Small intestine (tissue), 7 donors: ENCODE data around the gene PDZD4. TPM values are rescaled to one million over a fixed set of nuclear protein-coding genes. Genes with fewer than 3 reads are reported as not detected.
A peak's percentile ranks its signal among the peaks of the same experiment; 100 is the strongest.

Experiments
- DNase-seq, 2 donors: peaks; one replicate each; pipeline versions ENCODE4 v3.0.0 to v3.0.0-alpha.2; 2013
- FAIRE-seq: peaks from 2 replicates; lab custom pipeline; 2012; peaks lifted over from hg19 to GRCh38; lab: Jason Lieb, UNC
- H3K27ac ChIP-seq, 3 donors: one replicate each; pipeline ENCODE4 v1.5.1; 2013; ENCODE audit warnings: low read length in 2 of 3, mild to moderate bottlenecking in 2 of 3, control low read depth in 1 of 3, inconsistent platforms in 1 of 3, low read depth in 1 of 3, moderate library complexity in 1 of 3
- H3K27me3 ChIP-seq, 3 donors: one replicate each; pipeline ENCODE4 v1.6.1; 2013; ENCODE audit warnings: low read length in 3 of 3, inconsistent platforms in 1 of 3; ENCODE audit not compliant: control insufficient read depth in 3 of 3, insufficient read depth in 3 of 3
- H3K36me3 ChIP-seq, 3 donors: one replicate each; pipeline ENCODE4 v1.6.1; 2013; ENCODE audit warnings: low read length in 3 of 3, inconsistent platforms in 1 of 3, low read depth in 1 of 3, mild to moderate bottlenecking in 1 of 3, moderate library complexity in 1 of 3; ENCODE audit not compliant: control insufficient read depth in 3 of 3, insufficient read depth in 2 of 3
- H3K4me1 ChIP-seq, 3 donors: one replicate each; pipeline ENCODE4 v1.6.1; 2013; ENCODE audit warnings: low read length in 2 of 3, inconsistent platforms in 1 of 3, low read depth in 1 of 3, mild to moderate bottlenecking in 1 of 3, moderate library complexity in 1 of 3; ENCODE audit not compliant: control insufficient read depth in 3 of 3, insufficient read depth in 2 of 3
- H3K4me3 ChIP-seq, 3 donors: one replicate each; pipeline ENCODE4 v1.5.1; 2013; ENCODE audit warnings: low read length in 3 of 3, control low read depth in 1 of 3, inconsistent platforms in 1 of 3, low read depth in 1 of 3, mild to moderate bottlenecking in 1 of 3, moderate library complexity in 1 of 3
- H3K9me3 ChIP-seq, 2 donors: one replicate each; pipeline ENCODE4 v1.6.1; 2013; ENCODE audit warnings: low read depth in 1 of 2, low read length in 1 of 2; ENCODE audit not compliant: control insufficient read depth in 2 of 2, insufficient read depth in 1 of 2
- WGBS, 3 donors: extraction: QIAGEN DNeasy Blood & Tissue Kit; methylation state at CpG; one replicate each; pipeline ENCODE4 v1.1.7; 2013; 5-methylcytosine and 5-hydroxymethylcytosine counted together
- polyA plus RNA-seq, 4 donors: library from polyadenylated mRNA; stranded (reverse) in 3 of 4; unstranded in 1 of 4; fragments of 200-250 nt in 3 of 4; fragments of 120-200 nt in 1 of 4; gene quantifications; one replicate each; pipeline versions ENCODE4 v1.2.1 to v1.2.3, GENCODE V29; 2013
- donor health status: healthy with polysubstance abuse.
- donor health status: control.
- donor health status: control.
- donor health status: Bipolar disorder and iron deficiency.
- donor health status: healthy.

The PDZD4 gene
- polyA plus RNA-seq, 4 donors: 0.22 to 11.5 (median 2.4) TPM

DNA sequence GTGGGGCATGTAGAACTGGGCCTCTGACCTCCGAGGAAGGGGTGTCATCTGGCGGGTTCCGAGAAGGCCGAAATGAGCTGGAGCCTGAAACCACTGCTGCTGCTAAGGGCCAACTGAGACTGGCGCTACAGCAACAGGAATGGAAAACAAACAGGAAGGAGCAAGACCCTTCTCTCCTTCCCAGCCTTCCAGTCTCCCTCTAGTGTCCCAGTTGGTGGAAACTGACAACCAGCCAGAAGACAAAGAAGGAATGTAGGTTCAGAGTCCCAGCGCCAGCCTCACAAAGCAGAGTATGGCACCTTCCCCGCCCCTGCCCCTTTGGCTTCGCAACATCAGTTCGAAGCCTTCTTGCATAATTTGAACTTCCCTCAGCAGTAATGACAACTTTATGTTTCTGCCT, 24.4 kb upstream of the PDZD4 start:
- H3K4me3 ChIP-seq: no peak overlapping the region
- 76 to 82% (median 80%) methylated on average over 8 to 9 of the region's 9 CpGs for WGBS, 3 donors
- no peaks in the 10 kb centered on the region for H3K36me3 ChIP-seq
- no peak for DNase-seq
- no peaks in the 10 kb centered on the region for H3K4me1 ChIP-seq
- no peak for FAIRE-seq
- H3K9me3 ChIP-seq: no peaks in the 10 kb centered on the region
- peaks cover 0 to 2% (median 0%) of the 10 kb centered on the region in 3 donors for H3K27me3 ChIP-seq
- no peak overlapping the region for H3K27ac ChIP-seq

DNA sequence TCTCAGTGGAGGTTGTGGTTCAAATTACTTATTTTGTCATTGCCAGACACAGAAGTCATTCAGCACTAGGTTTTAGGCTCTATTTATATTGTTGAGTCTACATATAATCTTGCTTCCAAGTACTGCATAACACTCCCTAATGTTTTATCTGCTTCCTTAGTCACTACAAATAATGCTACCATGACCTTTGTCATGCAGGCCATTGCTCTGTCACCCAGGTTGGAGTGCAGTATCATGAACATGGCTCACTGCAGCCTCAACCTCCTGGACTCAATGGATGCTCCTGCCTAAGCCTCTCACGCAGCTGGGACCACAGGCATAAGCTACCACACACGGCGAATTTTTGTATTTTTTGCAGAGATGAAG, 23.5 kb upstream of the PDZD4 start:
- FAIRE-seq: no peak
- 81 to 88% (median 86%) methylated on average over 3 of the region's 3 CpGs for WGBS, 3 donors

DNA sequence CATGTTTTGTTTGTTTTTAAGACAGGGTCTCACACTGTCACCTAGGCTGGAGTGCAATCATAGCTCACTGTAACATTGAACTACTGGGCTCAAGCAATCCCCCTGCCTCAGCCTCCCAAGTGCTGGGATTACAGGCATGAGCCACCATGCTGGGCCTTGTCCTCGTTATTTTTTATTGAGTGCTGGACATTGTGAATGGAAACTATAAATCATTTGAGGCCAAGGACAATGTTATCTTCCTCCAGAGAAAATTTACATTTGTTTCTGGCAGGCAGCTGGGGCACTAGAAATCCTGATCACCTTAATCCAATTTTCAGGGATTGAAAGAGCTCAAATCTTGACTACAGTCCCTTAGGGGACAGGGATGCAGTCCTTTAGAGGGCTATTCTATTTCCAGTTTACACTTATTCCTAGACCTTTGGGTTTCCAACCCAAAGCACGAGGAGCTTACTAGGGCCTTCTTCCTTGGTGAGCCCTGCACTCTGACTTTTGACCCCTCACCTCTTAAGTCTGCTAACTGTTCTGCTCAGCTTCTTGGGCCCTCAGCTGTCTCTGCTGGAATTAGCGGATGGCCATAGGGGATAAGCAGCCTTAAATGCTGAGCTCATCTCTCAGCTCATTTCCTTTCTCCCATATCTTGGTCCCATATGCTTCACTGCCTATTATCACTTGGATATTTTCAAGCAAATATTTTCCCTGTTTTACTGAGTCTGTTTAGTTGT, 23.0 kb upstream of the PDZD4 start:
- no peaks in the 10 kb centered on the region for H3K4me1 ChIP-seq
- H3K4me3 ChIP-seq: no peak overlapping the region
- H3K9me3 ChIP-seq: no peaks in the 10 kb centered on the region
- no peaks in the 10 kb centered on the region for H3K36me3 ChIP-seq
- H3K27ac ChIP-seq: no peak overlapping the region
- peaks cover 0 to 2% (median 0%) of the 10 kb centered on the region in 3 donors for H3K27me3 ChIP-seq
- WGBS, 3 donors: 56 to 69% (median 62%) methylated on average over 3 of the region's 3 CpGs
- FAIRE-seq (no peak), DNase-seq (no peak)

More for the DNA sequence above, 23.5 kb upstream of the PDZD4 start:
- Histone ChIP-seq H3K36me3 (no peaks in the 10 kb centered on the region), H3K9me3 (no peaks in the 10 kb centered on the region), H3K27ac (no peak overlapping the region), H3K4me3 (no peak overlapping the region), H3K27me3 (peaks cover 0 to 2% (median 0%) of the 10 kb centered on the region in 3 donors), H3K4me1 (no peaks in the 10 kb centered on the region)
- DNase-seq: peak in 1 of 2 donors; percentile 1

DNA sequence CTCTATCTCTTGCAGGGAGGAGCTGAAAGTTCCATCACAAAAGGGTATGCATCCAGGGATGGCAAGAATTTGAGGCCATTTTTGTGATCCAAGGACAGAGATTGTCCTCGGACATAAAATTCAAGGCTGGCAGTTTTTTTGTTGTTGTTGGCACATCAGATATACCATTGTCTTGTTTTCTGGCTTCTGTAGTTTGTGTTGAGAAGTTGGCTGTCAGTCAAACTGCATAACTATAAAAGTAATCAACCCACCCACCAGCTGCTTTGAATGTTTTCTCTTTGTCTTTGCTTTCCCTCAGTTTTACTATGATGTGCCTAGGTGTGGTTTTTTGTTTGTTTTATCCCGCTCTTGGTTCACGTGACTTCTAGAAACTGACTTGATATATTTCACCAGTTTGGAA, 21.6 kb upstream of the PDZD4 start:
- H3K4me1 ChIP-seq: no peaks in the 10 kb centered on the region
- DNase-seq: no peak
- no peaks in the 10 kb centered on the region for H3K36me3 ChIP-seq
- no peak overlapping the region for H3K4me3 ChIP-seq
- 43 to 65% (median 44%) methylated on average over 3 of the region's 3 CpGs for WGBS, 3 donors
- H3K27me3 ChIP-seq: peaks cover 0 to 2% (median 0%) of the 10 kb centered on the region in 3 donors
- no peaks in the 10 kb centered on the region for H3K9me3 ChIP-seq
- FAIRE-seq: no peak
- H3K27ac ChIP-seq: no peak overlapping the region

DNA sequence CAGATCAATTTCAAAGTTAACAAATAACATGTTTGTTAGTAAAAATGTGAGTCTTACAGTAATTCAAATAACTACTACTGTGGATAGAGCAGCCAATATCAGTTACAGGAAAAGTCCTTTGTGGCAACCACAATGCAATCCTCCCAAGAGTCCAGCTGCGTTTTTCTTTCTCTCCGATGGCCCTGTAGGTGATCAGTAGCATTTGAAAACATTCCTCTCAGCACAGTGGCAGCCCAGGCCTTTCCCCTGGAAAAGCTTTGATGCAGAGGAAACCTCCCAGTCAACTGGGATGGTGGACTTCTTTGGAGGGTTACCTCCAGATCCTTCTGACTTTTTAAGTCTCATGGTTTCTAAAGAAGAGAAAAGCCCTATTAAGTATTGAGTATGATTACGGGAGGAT, 18.0 kb upstream of the PDZD4 start:
- no peaks in the 10 kb centered on the region for H3K9me3 ChIP-seq
- no peak overlapping the region for H3K4me3 ChIP-seq
- no peak overlapping the region for H3K27ac ChIP-seq
- WGBS, 3 donors: 58 to 65% (median 64%) methylated on average over 3 of the region's 3 CpGs
- no peaks in the 10 kb centered on the region for H3K4me1 ChIP-seq
- DNase-seq (no peak), FAIRE-seq (no peak)
- H3K36me3 ChIP-seq: no peaks in the 10 kb centered on the region
- H3K27me3 ChIP-seq: peaks cover 0 to 3% (median 1%) of the 10 kb centered on the region in 3 donors

DNA sequence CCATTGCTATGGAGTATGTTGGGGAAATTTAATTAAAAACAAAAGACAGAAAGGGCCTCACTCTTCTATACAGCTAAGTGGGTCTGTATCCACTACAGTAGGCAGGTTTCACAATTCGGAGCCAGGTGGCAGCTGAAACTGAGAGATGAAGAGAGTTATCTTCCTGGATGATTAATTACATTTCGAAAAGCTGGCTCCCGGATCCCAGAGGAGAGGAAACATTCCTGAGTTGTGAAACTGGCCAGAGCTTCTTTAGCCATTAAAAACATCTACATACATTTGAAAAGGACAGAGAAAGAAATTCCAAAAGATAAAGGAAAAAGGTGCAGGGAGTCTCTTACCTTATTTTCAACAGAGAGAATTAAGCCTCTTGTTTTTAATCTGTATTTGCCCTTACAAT, 15.5 kb upstream of the PDZD4 start:
- H3K9me3 ChIP-seq: no peaks in the 10 kb centered on the region
- H3K27ac ChIP-seq: no peak overlapping the region
- H3K4me1 ChIP-seq: no peaks in the 10 kb centered on the region
- H3K27me3 ChIP-seq: peaks cover 0 to 3% (median 1%) of the 10 kb centered on the region in 3 donors
- no peak for DNase-seq
- H3K36me3 ChIP-seq: no peaks in the 10 kb centered on the region
- H3K4me3 ChIP-seq: no peak overlapping the region
- whole genome bisulfite sequencing, 3 donors: 8 to 31% (median 24%) methylated on average over 3 of the region's 3 CpGs
- no peak for FAIRE-seq

DNA sequence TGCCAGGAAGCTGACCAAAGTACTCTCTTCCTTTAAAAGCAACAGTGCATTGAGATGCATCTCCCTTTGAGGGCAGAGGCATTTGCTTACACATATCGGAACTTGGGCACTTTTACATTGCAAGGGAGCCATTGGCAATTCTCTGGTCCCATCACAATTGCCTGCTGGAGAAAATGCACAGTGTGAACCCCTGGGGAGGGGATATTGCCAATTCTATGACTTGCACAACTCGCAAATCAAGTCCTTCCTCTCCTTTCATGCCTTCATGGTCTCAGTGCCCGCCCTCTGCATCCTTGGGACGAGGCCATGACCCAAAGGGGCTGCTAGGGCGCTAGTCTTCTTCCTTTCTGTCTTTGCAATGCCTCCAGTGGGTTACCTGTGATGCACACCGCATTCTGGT, 14.9 kb upstream of the PDZD4 start:
- Histone ChIP-seq H3K9me3 (no peaks in the 10 kb centered on the region), H3K4me3 (no peak overlapping the region), H3K27me3 (peaks cover 0 to 3% (median 1%) of the 10 kb centered on the region in 3 donors), H3K27ac (no peak overlapping the region), H3K4me1 (no peaks in the 10 kb centered on the region), H3K36me3 (no peaks in the 10 kb centered on the region)
- no peak for FAIRE-seq
- no peak for DNase-seq
- 26 to 33% (median 32%) methylated on average over 6 of the region's 6 CpGs for WGBS, 3 donors

DNA sequence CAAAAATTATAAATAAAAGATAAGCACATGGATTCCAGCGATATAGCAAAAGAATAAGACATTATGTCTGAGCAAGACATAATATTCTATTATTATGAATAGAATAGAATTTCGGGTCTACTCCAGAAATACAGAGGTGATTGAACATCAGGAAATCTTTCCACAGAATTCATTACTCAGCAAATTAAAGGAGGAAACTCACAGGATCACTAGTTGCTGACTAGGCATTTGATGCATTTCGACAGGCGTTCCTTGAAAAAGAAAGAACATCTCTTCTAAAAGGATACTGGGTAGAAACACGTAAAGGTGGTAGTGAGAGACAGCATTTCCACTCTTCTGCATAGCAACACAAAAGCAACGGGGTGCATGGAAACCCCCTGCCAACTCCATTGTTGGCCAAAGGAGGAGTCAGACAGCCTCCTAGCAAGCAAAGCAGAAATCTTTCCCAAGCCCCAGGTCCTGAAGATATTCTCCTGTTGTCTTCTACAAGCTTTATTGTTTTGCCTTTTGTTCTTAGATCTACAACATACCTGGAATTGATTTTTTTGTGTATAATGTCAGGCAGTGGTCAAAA, 14.3 kb upstream of the PDZD4 start:
- Histone ChIP-seq H3K36me3 (no peaks in the 10 kb centered on the region), H3K4me1 (no peaks in the 10 kb centered on the region), H3K9me3 (no peaks in the 10 kb centered on the region), H3K27me3 (peaks cover 0 to 3% (median 1%) of the 10 kb centered on the region in 3 donors), H3K4me3 (no peak overlapping the region), H3K27ac (no peak overlapping the region)
- FAIRE-seq (no peak), DNase-seq (no peak)
- WGBS, 3 donors: 23 to 38% (median 27%) methylated on average over 6 of the region's 6 CpGs
